Activated naive CD4-positive, alpha-beta T cell treated with anti-CD3 and anti-CD28 coated beads, Interleukin-2, amount 50 U/mL, for 24 hours (primary cell): ENCODE results near the gene MTFMT.
"Not testable (repeated sequence)": the region's sequence is repeated elsewhere in the genome, so short reads cannot be mapped to it uniquely, and the experiment has no call there.

Source experiments
- H3K27ac Mint-ChIP-seq: one replicate; pipeline ENCODE4 v1.8.0; 2021; ENCODE audit warnings: mild to moderate bottlenecking, mixed read lengths
- H3K27me3 Mint-ChIP-seq: one replicate; pipeline ENCODE4 v1.8.0; 2021; ENCODE audit warnings: mixed read lengths
- H3K36me3 Mint-ChIP-seq: one replicate; pipeline ENCODE4 v1.8.0; 2021; ENCODE audit warnings: mixed read lengths
- H3K4me1 Mint-ChIP-seq: one replicate; pipeline ENCODE4 v1.8.0; 2021; ENCODE audit warnings: mixed read lengths
- H3K4me3 Mint-ChIP-seq: one replicate; pipeline ENCODE4 v1.8.0; 2021; ENCODE audit warnings: mild to moderate bottlenecking, mixed read lengths
- H3K9me3 Mint-ChIP-seq: one replicate; pipeline ENCODE4 v1.8.0; 2021; ENCODE audit warnings: mixed read lengths

Gene MTFMT

GRCh38 chr15:65029736-65030208 is 333 bp upstream of the MTFMT start:
- Mint-ChIP-seq H3K4me3 (peak overlapping the region; percentile 92), H3K9me3 (no peaks in the 10 kb centered on the region), H3K36me3 (peaks cover 5% of the 10 kb centered on the region), H3K4me1 (peaks cover 20% of the 10 kb centered on the region), H3K27ac (no peak overlapping the region), H3K27me3 (peaks cover 2% of the 10 kb centered on the region)

DNA sequence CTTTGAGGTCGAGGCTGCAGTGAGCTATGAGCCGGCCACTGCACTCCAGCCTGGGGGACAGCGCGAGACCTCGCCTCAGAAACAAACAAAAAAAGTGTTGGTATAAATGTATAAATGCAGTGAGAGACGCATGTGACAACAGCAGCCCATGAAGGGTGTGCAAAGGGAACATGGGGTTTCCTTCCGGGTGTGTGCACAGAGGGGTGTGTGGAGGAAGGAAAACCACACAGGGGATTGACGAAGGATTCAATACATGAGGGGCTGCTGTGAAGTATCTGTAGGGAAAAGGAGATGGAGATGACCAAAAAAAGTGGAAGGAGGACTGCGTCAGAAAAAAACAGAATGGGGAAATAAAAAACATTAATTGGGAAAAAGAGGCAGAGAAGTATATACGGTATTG is 1.1 kb downstream of the MTFMT start:
- H3K27ac Mint-ChIP-seq = peak overlapping the region; percentile 75
- peak overlapping the region; percentile 92 for H3K4me3 Mint-ChIP-seq
- no peaks in the 10 kb centered on the region for H3K9me3 Mint-ChIP-seq
- peaks cover 12% of the 10 kb centered on the region for H3K4me1 Mint-ChIP-seq
- peaks cover 9% of the 10 kb centered on the region for H3K36me3 Mint-ChIP-seq
- H3K27me3 Mint-ChIP-seq = peaks cover 2% of the 10 kb centered on the region

GRCh38 chr15:65027593-65027992 is 1.8 kb downstream of the MTFMT start:
- Mint-ChIP-seq H3K4me1 (peaks cover 12% of the 10 kb centered on the region), H3K27ac (no peak overlapping the region), H3K9me3 (no peaks in the 10 kb centered on the region), H3K27me3 (peaks cover 2% of the 10 kb centered on the region), H3K4me3 (peak overlapping the region; percentile 92), H3K36me3 (peaks cover 10% of the 10 kb centered on the region)

GRCh38 chr15:65026756-65027155 is 2.7 kb downstream of the MTFMT start:
- peaks cover 12% of the 10 kb centered on the region for H3K4me1 Mint-ChIP-seq
- no peaks in the 10 kb centered on the region for H3K27me3 Mint-ChIP-seq
- no peak overlapping the region for H3K4me3 Mint-ChIP-seq
- H3K9me3 Mint-ChIP-seq = no peaks in the 10 kb centered on the region
- H3K36me3 Mint-ChIP-seq = peaks cover 10% of the 10 kb centered on the region
- H3K27ac Mint-ChIP-seq = no peak overlapping the region

GRCh38 chr15:65021488-65021887 is 8.0 kb downstream of the MTFMT start:
- no peaks in the 10 kb centered on the region for H3K27me3 Mint-ChIP-seq
- H3K27ac Mint-ChIP-seq = no peak overlapping the region
- peaks cover 20% of the 10 kb centered on the region for H3K36me3 Mint-ChIP-seq

GRCh38 chr15:65020419-65020818 is 9.0 kb downstream of the MTFMT start:
- H3K36me3 Mint-ChIP-seq = peaks cover 20% of the 10 kb centered on the region
- no peak overlapping the region for H3K4me3 Mint-ChIP-seq
- H3K27ac Mint-ChIP-seq = no peak overlapping the region
- H3K4me1 Mint-ChIP-seq = no peaks in the 10 kb centered on the region
- no peaks in the 10 kb centered on the region for H3K9me3 Mint-ChIP-seq
- H3K27me3 Mint-ChIP-seq = no peaks in the 10 kb centered on the region

More at GRCh38 chr15:65021488-65021887, 8.0 kb downstream of the MTFMT start:
- H3K4me1 Mint-ChIP-seq = no peaks in the 10 kb centered on the region
- no peak overlapping the region for H3K4me3 Mint-ChIP-seq
- no peaks in the 10 kb centered on the region for H3K9me3 Mint-ChIP-seq

DNA sequence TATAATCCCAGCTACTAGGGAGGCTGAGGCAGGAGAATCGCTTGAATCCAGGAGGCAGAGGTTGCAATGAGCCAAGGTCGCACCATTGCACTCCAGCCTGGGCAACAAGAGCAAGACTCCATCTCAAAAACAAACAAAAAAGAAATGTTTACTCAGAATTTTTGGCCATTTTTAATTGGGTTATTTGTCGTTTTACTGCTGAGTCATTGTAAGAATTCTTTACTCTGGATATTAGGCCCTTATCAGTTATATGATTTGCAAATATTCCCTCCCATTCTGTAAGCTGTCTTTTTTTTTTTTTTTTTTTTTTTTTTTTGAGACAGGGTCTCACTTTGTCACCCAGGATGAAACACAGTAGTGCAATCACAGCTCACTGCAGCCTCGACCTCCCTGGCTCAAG is 18.2 kb downstream of the MTFMT start:
- H3K4me3 Mint-ChIP-seq, H3K9me3 Mint-ChIP-seq, H3K27me3 Mint-ChIP-seq, H3K27ac Mint-ChIP-seq, H3K4me1 Mint-ChIP-seq: not testable (repeated sequence)
- H3K36me3 Mint-ChIP-seq = peaks cover 24% of the 10 kb centered on the region

DNA sequence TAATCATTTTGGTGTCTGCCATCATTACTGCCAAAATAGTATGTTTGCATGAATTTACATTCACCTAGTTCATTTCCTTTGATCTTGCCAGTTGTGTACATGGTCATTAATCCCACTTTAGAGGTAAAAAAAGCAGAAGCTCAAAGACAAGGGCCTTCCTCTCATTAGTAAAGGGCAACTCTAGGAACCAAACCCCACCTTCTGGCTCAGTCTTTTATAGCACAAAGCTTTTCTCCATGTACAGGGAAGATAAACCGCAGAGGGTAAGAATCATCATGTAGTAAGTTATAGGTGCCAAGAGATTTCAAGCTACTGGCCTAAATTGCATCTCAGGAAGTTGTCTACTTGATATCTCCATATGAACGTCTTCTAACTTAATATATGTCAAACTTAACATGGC is 20.5 kb downstream of the MTFMT start:
- no peak overlapping the region for H3K27ac Mint-ChIP-seq
- no peaks in the 10 kb centered on the region for H3K27me3 Mint-ChIP-seq
- H3K4me1 Mint-ChIP-seq = no peaks in the 10 kb centered on the region
- H3K9me3 Mint-ChIP-seq = no peaks in the 10 kb centered on the region
- no peak overlapping the region for H3K4me3 Mint-ChIP-seq
- H3K36me3 Mint-ChIP-seq = peaks cover 14% of the 10 kb centered on the region

DNA sequence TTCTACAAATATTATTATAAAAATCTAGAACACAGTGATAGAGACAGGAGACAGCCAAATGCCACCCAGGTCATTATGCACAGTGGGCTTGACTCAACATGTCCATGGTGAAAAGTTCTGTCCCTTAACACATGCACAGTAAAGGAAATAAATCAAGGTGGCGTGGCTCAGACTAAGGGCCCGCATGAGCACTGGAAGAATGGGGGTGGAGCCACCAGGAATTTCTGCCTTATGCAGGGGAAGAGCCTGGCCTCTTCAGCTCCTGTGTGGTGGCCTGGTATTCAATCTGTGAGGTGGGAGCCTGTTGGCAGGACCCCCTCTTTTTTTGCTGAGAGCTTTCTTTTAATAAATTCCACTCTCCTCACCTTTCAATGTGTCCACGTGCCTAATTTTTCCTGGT is 22.6 kb downstream of the MTFMT start:
- Mint-ChIP-seq H3K9me3 (no peaks in the 10 kb centered on the region), H3K27ac (no peak overlapping the region), H3K27me3 (no peaks in the 10 kb centered on the region), H3K36me3 (peaks cover 3% of the 10 kb centered on the region), H3K4me3 (no peak overlapping the region), H3K4me1 (no peaks in the 10 kb centered on the region)

DNA sequence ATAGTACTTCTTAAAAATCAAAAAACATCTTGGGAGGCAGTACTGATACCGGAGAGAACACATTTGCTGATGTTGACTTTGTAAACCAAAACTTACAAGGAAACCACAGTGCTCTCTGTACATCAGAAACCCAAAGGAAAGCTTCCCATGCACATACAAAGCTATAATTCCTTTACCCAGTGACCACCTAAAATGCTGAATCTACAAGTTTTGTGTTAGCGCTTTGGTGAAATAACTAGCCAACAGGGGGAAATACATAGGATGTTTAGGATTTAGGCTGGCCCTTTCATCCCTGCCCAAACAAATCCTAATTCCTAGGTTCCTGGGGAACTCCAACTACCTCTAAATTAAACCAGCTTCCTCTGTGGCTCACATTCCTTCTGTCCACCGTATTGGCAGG is 24.4 kb downstream of the MTFMT start:
- H3K27me3 Mint-ChIP-seq = no peaks in the 10 kb centered on the region
- no peak overlapping the region for H3K4me3 Mint-ChIP-seq
- no peak overlapping the region for H3K27ac Mint-ChIP-seq
- H3K36me3 Mint-ChIP-seq = peaks cover 2% of the 10 kb centered on the region
- no peaks in the 10 kb centered on the region for H3K9me3 Mint-ChIP-seq
- H3K4me1 Mint-ChIP-seq = no peaks in the 10 kb centered on the region

DNA sequence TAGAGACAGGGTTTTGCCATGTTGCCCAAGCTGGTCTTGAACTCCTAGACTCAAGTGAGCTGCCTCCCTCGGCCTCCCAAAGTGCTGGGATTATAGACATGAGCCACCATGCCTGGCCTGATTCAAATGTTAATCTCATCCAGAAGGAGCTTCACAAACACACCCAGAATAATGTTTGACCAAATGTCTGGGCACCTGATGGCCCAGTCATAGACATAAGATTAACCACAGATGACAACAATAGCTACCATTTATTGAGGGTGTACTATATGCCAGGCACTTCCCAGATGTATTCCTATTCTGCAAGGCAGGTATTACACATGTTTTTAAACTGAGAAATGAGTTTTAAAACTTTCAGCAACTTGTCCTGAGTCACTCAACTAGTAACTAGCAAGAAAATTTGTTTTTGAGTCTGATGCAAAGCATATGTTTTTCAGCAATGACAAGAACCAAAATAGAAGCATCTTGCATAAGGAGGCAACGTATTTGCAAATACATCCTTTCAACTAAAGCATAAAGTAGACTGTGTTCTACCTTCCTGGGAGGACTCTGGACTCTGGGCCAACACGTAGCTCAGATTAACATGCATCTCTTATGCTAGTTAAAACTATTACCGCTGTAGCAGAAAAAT is 31.6 kb downstream of the MTFMT start:
- H3K9me3 Mint-ChIP-seq = no peaks in the 10 kb centered on the region
- H3K4me3 Mint-ChIP-seq = no peak overlapping the region
- no peak overlapping the region for H3K27ac Mint-ChIP-seq
- H3K4me1 Mint-ChIP-seq = peaks cover 3% of the 10 kb centered on the region
- no peaks in the 10 kb centered on the region for H3K27me3 Mint-ChIP-seq
- H3K36me3 Mint-ChIP-seq = no peaks in the 10 kb centered on the region

GRCh38 chr15:64997066-64997465 is 32.4 kb downstream of the MTFMT start:
- H3K27ac Mint-ChIP-seq = no peak overlapping the region
- H3K36me3 Mint-ChIP-seq = no peaks in the 10 kb centered on the region
- H3K9me3 Mint-ChIP-seq = no peaks in the 10 kb centered on the region
- no peak overlapping the region for H3K4me3 Mint-ChIP-seq
- no peaks in the 10 kb centered on the region for H3K27me3 Mint-ChIP-seq
- H3K4me1 Mint-ChIP-seq = peaks cover 3% of the 10 kb centered on the region

GRCh38 chr15:64993290-64993689 is 36.1 kb downstream of the MTFMT start:
- H3K27me3 Mint-ChIP-seq = no peaks in the 10 kb centered on the region
- H3K4me1 Mint-ChIP-seq = peaks cover 23% of the 10 kb centered on the region
- H3K36me3 Mint-ChIP-seq = peaks cover 1% of the 10 kb centered on the region
- no peak overlapping the region for H3K4me3 Mint-ChIP-seq
- H3K27ac Mint-ChIP-seq = no peak overlapping the region
- no peaks in the 10 kb centered on the region for H3K9me3 Mint-ChIP-seq

- Mint-ChIP-seq H3K9me3 (no peaks in the 10 kb centered on the region), H3K36me3 (peaks cover 1% of the 10 kb centered on the region), H3K27me3 (no peaks in the 10 kb centered on the region), H3K4me1 (peaks cover 38% of the 10 kb centered on the region), H3K27ac (no peak overlapping the region), H3K4me3 (no peak overlapping the region)
These were observed 37.8 kb downstream of the MTFMT start for GRCh38 chr15:64991536-64992135.

DNA sequence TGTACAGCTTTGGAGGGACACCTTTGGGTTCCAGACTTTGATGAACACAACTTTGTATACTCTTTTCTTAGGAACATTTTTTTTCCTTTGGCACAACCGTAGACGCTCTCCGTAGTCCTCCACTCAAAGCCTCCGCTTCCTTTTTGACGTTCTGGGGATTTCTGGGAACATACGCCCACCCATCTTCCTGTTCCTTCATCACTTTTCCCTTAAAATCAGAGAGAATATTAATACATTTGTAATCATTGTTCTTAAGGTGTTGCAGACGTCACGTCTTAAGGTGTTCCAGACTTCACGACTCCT is 39.3 kb downstream of the MTFMT start:
- Mint-ChIP-seq H3K27me3 (no peaks in the 10 kb centered on the region), H3K9me3 (no peaks in the 10 kb centered on the region), H3K27ac (peak overlapping the region; percentile 84), H3K4me1 (peaks cover 48% of the 10 kb centered on the region), H3K4me3 (peak overlapping the region; percentile 96), H3K36me3 (peaks cover 1% of the 10 kb centered on the region)

DNA sequence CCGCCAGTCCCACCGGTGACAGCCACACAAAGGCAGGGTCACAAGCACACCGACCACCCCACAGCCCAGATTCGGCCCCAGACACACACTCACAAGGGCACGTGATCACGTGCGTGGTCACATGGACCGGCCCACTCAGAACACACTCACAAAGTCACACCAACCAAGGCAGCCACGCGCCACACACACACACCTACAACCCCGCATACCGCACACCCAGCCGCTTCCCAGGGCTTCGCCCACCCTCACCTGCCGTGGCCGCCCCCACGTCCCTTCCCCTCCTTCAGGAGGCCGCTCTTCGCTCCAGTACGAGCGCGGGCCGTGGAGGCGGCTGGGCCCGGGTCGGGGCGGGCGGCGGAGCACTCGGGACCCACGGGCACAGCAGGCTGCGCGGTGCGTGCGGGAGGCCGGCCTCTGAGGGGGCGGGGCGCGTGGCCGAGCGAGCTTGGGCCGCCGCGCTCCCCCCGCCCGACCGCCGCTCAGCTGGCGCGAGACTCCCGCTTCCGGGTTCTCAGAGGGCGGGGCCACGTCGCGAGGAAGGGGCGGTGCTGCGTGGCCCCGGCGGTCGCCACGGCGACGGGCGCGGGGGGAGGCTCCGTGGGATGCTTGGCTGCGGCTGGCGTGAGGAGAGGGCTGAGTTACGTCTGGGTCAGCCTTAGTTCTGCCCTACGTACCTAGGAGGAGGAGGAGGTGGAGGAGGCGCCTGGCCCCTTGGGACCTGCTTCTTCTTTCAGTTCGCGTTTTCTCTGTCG is 39.8 kb downstream of the MTFMT start, which contains the start of gene SPG21:
Gene SPG21, minus strand, starts transcription at position 499 of the 752 bp plus-strand sequence. CDS start 6,345 bp downstream, outside the sequence.
- Mint-ChIP-seq H3K9me3 (no peaks in the 10 kb centered on the region), H3K36me3 (peaks cover 1% of the 10 kb centered on the region), H3K27ac (peak within 1 kb of the TSS; percentile 97), H3K4me1 (peaks cover 51% of the 10 kb centered on the region), H3K27me3 (no peaks in the 10 kb centered on the region), H3K4me3 (peak within 1 kb of the TSS; percentile 100)
